ENCODE results near the gene POLR1E.

GRCh38 chr9:37474438-37474837 lies 11.3 kb upstream of the POLR1E start:
- TF ChIP-seq GATA3 (IDR thresholded peaks at IDR 0.05; ENCODE audit: low read depth, low read length) (no peak), GATA2 (IDR thresholded peaks at IDR 0.05; ENCODE audit: low read depth, low read length) (no peak)
